Measurements from ENCODE around the gene SMURF1. TPM values are rescaled to one million over a fixed set of nuclear protein-coding genes. Genes with fewer than 3 reads are reported as not detected.

The SMURF1 gene
- total and polyA plus RNA-seq, 4 donors, result 2.9 to 16.8 (median 5.9) TPM

DNA sequence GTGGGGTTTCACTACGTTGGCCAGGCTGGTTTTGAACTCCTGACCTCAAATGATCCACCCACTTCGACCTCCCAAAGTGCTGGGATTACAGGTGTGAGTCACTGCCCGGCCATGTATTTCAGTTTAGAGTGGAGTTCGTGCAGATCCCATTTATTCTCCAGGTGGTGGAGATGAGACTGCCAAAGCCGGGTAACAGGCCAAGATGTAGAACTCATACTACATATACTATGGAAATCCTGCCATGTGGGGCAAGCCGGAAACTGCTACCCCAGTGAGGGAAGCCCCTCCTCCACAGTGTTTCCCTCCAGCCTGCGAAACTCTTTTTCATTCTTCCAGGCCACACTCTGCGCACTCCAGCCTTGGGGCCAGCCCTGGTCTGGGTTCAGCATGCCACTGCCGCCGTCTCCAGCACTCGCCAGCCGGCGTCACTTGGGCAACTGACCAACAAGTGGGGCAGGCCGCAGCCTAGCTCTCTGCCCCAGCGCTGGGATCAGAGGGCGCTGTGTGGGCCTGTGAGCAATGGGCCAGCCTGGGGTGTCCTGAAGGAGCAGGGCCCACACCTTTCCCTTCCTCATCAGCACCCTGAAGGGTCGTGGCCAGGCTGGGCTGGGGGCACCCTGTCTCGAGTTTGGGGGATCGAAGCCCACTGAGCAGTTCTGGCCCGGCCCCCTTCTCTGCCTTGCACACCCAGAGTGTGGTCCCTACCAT lies 143.6 kb downstream of the SMURF1 start:
- Histone ChIP-seq H3K27me3 (ENCODE audit: control insufficient read depth in 4 of 4, insufficient read depth in 4 of 4, low read length in 3 of 4) (no peaks in the 10 kb centered on the region), H3K36me3 (ENCODE audit: control insufficient read depth in 4 of 4, insufficient read depth in 3 of 4, low read depth in 1 of 4, low read length in 3 of 4) (peaks cover 5 to 72% (median 35%) of the 10 kb centered on the region in 4 donors), H3K4me1 (ENCODE audit: control insufficient read depth in 4 of 4, insufficient read depth in 4 of 4, low read length in 3 of 4) (no peaks in the 10 kb centered on the region), H3K4me3 (ENCODE audit: low read depth in 1 of 3, low read length in 3 of 3) (no peak overlapping the region), H3K9me3 (ENCODE audit: control insufficient read depth in 4 of 4, low read length in 3 of 4) (no peaks in the 10 kb centered on the region), H3K9ac (ENCODE audit: low read depth in 1 of 2, low read length in 2 of 2) (no peak overlapping the region), H3K27ac (ENCODE audit: low read depth in 1 of 2, low read length in 2 of 2) (no peak overlapping the region)
- DNase-seq (ENCODE audit: low spot score), result no peak
- TF ChIP-seq, protein P1, sequence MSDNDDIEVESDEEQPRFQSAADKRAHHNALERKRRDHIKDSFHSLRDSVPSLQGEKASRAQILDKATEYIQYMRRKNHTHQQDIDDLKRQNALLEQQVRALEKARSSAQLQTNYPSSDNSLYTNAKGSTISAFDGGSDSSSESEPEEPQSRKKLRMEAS (IDR thresholded peaks at IDR 0.05), result no peak
- TF ChIP-seq RAD21 (IDR thresholded peaks at IDR 0.05) (no peak), RXRA (IDR thresholded peaks at IDR 0.05) (no peak), HNF4A (conservative IDR thresholded peaks at IDR 0.05) (no peak), FOXA1 (IDR thresholded peaks at IDR 0.05) (no peak), SP1 (IDR thresholded peaks at IDR 0.05) (no peak), EGR1 (IDR thresholded peaks at IDR 0.05; ENCODE audit: low read depth in 2 of 2) (no peak), YY1 (IDR thresholded peaks at IDR 0.05) (no peak), NR2F2 (IDR thresholded peaks at IDR 0.05) (no peak), GABPA (IDR thresholded peaks at IDR 0.05 in 1 of 2, conservative IDR thresholded peaks at IDR 0.05 in 1 of 2) (no peak)
- WGBS, result 97% methylated on average over 20 of the region's 20 CpGs

DNA sequence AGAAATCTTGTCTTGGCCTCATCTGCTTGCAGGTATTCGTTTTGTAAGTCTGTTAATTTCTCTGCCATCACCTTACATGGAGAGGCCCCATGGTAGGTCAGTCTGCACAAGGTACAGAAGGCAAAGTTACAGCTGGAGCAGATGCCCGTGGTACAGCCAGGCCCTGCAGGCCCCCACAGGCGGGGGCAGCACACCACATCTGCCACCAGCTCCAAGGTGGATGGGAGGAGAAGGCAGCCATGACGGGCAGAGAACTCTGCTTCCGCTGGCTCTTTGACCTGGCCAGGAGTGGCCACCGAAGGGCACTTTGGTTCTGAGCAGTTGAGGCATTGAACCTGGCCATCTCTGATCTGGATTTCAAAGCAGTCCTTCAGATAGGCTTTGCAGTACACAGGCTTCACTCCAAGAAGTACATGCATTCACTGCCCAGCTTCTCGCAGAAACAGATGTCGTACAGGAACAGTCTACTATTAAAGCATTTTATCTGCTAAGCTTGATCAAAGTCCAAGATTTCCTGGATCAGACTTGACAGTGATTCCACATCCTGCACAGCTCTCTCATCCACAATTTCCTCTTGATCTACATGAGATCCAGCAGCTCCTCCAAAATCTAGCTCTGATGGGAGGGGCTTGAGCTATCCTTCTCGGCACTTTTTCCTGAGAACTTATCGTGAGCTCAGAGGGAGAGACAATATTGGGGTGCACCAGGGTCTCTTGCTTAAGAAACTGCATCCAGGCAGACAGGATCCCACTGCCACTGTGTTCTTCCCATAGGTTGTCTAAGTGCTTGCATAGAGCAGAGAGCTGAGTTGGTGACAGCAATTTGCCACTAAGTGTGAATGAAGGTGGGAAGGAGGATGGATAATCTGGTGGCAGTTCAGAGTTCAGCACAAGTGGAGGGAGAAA lies 144.8 kb downstream of the SMURF1 start:
- WGBS, result 84% methylated on average over 10 of the region's 10 CpGs
- H3K4me1 ChIP-seq (ENCODE audit: control insufficient read depth in 4 of 4, insufficient read depth in 4 of 4, low read length in 3 of 4), result no peaks in the 10 kb centered on the region
- no peak overlapping the region for H3K9ac ChIP-seq (ENCODE audit: low read depth in 1 of 2, low read length in 2 of 2)
- no peaks in the 10 kb centered on the region for H3K27me3 ChIP-seq (ENCODE audit: control insufficient read depth in 4 of 4, insufficient read depth in 4 of 4, low read length in 3 of 4)
- TF ChIP-seq, protein P1 (IDR thresholded peaks at IDR 0.05), result no peak
- no peak for TF ChIP-seq RAD21 (IDR thresholded peaks at IDR 0.05)
- TF ChIP-seq FOXA2 (IDR thresholded peaks at IDR 0.05), result no peak
- no peak for TF ChIP-seq RXRA (IDR thresholded peaks at IDR 0.05)
- TF ChIP-seq, protein P2, sequence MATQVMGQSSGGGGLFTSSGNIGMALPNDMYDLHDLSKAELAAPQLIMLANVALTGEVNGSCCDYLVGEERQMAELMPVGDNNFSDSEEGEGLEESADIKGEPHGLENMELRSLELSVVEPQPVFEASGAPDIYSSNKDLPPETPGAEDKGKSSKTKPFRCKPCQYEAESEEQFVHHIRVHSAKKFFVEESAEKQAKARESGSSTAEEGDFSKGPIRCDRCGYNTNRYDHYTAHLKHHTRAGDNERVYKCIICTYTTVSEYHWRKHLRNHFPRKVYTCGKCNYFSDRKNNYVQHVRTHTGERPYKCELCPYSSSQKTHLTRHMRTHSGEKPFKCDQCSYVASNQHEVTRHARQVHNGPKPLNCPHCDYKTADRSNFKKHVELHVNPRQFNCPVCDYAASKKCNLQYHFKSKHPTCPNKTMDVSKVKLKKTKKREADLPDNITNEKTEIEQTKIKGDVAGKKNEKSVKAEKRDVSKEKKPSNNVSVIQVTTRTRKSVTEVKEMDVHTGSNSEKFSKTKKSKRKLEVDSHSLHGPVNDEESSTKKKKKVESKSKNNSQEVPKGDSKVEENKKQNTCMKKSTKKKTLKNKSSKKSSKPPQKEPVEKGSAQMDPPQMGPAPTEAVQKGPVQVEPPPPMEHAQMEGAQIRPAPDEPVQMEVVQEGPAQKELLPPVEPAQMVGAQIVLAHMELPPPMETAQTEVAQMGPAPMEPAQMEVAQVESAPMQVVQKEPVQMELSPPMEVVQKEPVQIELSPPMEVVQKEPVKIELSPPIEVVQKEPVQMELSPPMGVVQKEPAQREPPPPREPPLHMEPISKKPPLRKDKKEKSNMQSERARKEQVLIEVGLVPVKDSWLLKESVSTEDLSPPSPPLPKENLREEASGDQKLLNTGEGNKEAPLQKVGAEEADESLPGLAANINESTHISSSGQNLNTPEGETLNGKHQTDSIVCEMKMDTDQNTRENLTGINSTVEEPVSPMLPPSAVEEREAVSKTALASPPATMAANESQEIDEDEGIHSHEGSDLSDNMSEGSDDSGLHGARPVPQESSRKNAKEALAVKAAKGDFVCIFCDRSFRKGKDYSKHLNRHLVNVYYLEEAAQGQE (IDR thresholded peaks at IDR 0.05), result no peak
- TF ChIP-seq TAF1 (conservative IDR thresholded peaks at IDR 0.05), result no peak
- TF ChIP-seq JUND (IDR thresholded peaks at IDR 0.05), result no peak
- TF ChIP-seq HNF4G (IDR thresholded peaks at IDR 0.05), result no peak
- TF ChIP-seq, protein P3, sequence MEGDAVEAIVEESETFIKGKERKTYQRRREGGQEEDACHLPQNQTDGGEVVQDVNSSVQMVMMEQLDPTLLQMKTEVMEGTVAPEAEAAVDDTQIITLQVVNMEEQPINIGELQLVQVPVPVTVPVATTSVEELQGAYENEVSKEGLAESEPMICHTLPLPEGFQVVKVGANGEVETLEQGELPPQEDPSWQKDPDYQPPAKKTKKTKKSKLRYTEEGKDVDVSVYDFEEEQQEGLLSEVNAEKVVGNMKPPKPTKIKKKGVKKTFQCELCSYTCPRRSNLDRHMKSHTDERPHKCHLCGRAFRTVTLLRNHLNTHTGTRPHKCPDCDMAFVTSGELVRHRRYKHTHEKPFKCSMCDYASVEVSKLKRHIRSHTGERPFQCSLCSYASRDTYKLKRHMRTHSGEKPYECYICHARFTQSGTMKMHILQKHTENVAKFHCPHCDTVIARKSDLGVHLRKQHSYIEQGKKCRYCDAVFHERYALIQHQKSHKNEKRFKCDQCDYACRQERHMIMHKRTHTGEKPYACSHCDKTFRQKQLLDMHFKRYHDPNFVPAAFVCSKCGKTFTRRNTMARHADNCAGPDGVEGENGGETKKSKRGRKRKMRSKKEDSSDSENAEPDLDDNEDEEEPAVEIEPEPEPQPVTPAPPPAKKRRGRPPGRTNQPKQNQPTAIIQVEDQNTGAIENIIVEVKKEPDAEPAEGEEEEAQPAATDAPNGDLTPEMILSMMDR (IDR thresholded peaks at IDR 0.05; ENCODE audit: low read depth, low read length, missing input control), result no peak
- no peak for TF ChIP-seq NR2F2 (IDR thresholded peaks at IDR 0.05)
- DNase-seq (ENCODE audit: low spot score), result no peak
- no peak overlapping the region for H3K27ac ChIP-seq (ENCODE audit: low read depth in 1 of 2, low read length in 2 of 2)
- H3K36me3 ChIP-seq (ENCODE audit: control insufficient read depth in 4 of 4, insufficient read depth in 3 of 4, low read depth in 1 of 4, low read length in 3 of 4), result peaks cover 7 to 72% (median 32%) of the 10 kb centered on the region in 4 donors
- no peak overlapping the region for H3K4me3 ChIP-seq (ENCODE audit: low read depth in 1 of 3, low read length in 3 of 3)
- H3K9me3 ChIP-seq (ENCODE audit: control insufficient read depth in 4 of 4, low read length in 3 of 4), result no peaks in the 10 kb centered on the region
